ENCODE data around the gene KRT75. TPM values are rescaled to one million over a fixed set of nuclear protein-coding genes. Genes with fewer than 3 reads are reported as not detected.

The KRT75 gene
- total RNA-seq, 2 donors from 2014 or later = 0.10 TPM; not detected in 1

DNA sequence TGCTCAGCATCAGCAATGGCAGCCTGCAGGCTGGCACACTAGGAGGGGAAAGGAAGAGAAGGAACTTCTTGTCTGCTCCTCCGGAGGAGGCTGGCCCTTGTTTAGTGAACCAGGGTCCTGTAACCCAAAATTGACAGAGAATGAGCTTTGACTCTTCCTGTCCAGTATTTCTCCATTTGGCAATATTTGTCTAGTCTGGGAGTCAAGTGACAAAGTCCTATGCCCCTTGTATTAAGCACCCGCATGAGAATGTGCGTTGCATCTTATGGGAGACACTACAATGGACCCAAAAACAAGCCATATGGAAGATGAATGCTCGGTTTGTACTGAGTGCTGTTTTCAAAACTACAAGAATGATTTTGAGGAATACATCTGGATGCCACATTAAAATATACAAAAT, 35.7 kb upstream of the KRT75 start:
- DNase-seq = no peak

GRCh38 chr12:52464897-52465296, 30.7 kb upstream of the KRT75 start:
- no peaks in the 10 kb centered on the region for H3K27me3 ChIP-seq
- no peaks in the 10 kb centered on the region for H3K4me1 ChIP-seq
- H3K27ac ChIP-seq = no peak overlapping the region
- H3K9ac ChIP-seq (ENCODE audit: low read depth in 2 of 2, low read length in 2 of 2) = no peak overlapping the region
- TF ChIP-seq, protein P1, sequence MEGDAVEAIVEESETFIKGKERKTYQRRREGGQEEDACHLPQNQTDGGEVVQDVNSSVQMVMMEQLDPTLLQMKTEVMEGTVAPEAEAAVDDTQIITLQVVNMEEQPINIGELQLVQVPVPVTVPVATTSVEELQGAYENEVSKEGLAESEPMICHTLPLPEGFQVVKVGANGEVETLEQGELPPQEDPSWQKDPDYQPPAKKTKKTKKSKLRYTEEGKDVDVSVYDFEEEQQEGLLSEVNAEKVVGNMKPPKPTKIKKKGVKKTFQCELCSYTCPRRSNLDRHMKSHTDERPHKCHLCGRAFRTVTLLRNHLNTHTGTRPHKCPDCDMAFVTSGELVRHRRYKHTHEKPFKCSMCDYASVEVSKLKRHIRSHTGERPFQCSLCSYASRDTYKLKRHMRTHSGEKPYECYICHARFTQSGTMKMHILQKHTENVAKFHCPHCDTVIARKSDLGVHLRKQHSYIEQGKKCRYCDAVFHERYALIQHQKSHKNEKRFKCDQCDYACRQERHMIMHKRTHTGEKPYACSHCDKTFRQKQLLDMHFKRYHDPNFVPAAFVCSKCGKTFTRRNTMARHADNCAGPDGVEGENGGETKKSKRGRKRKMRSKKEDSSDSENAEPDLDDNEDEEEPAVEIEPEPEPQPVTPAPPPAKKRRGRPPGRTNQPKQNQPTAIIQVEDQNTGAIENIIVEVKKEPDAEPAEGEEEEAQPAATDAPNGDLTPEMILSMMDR (IDR thresholded peaks at IDR 0.05) = no peak
- no peaks in the 10 kb centered on the region for H3K9me3 ChIP-seq
- no peak for DNase-seq
- no peak overlapping the region for H3K4me3 ChIP-seq
- intact Hi-C loops (cut with DNase I) = no loop called here
- no peaks in the 10 kb centered on the region for H3K36me3 ChIP-seq

More for the DNA sequence above, 35.7 kb upstream of the KRT75 start:
- H3K27me3 ChIP-seq = no peaks in the 10 kb centered on the region
- H3K4me1 ChIP-seq = no peaks in the 10 kb centered on the region
- H3K9me3 ChIP-seq = no peaks in the 10 kb centered on the region
- H3K9ac ChIP-seq (ENCODE audit: low read depth in 2 of 2, low read length in 2 of 2) = no peak overlapping the region
- TF ChIP-seq, protein P1 (IDR thresholded peaks at IDR 0.05) = no peak
- H3K36me3 ChIP-seq = no peaks in the 10 kb centered on the region
- H3K27ac ChIP-seq = no peak overlapping the region
- H3K4me3 ChIP-seq = no peak overlapping the region
- intact Hi-C loops (cut with DNase I) = no loop called here

DNA sequence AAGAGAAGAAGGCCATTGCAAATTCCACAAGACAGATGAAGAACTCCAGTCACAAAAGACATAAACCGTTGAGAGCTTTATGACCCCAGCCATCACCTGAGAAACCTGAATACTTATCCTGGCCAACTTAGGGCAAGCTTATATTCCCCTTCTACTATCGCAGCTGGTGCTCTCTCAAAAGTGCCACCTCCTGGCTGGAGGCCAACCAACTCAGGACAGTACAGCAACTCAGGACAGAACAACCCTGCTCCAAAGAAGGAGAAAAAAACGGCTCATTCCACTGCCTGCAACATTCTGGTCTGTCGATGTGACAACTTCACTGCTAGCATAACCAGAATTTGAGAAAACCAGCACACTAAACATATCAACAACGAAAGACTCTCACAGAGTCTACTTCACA, 27.5 kb upstream of the KRT75 start:
- Histone ChIP-seq H3K4me1 (no peaks in the 10 kb centered on the region), H3K36me3 (no peaks in the 10 kb centered on the region), H3K27me3 (no peaks in the 10 kb centered on the region), H3K9me3 (no peaks in the 10 kb centered on the region), H3K27ac (no peak overlapping the region), H3K9ac (ENCODE audit: low read depth in 2 of 2, low read length in 2 of 2) (no peak overlapping the region), H3K4me3 (no peak overlapping the region)
- intact Hi-C loops (cut with DNase I) = no loop called here
- no peak for DNase-seq
- TF ChIP-seq, protein P1 (IDR thresholded peaks at IDR 0.05) = no peak

GRCh38 chr12:52458861-52459260, 24.7 kb upstream of the KRT75 start:
- no peaks in the 10 kb centered on the region for H3K9me3 ChIP-seq
- no peaks in the 10 kb centered on the region for H3K4me1 ChIP-seq
- no peak overlapping the region for H3K4me3 ChIP-seq
- no peaks in the 10 kb centered on the region for H3K27me3 ChIP-seq
- no peak for DNase-seq
- H3K36me3 ChIP-seq = no peaks in the 10 kb centered on the region
- no peak overlapping the region for H3K27ac ChIP-seq
- TF ChIP-seq, protein P1 (IDR thresholded peaks at IDR 0.05) = no peak
- intact Hi-C loops (cut with DNase I) = no loop called here
- no peak overlapping the region for H3K9ac ChIP-seq (ENCODE audit: low read depth in 2 of 2, low read length in 2 of 2)

DNA sequence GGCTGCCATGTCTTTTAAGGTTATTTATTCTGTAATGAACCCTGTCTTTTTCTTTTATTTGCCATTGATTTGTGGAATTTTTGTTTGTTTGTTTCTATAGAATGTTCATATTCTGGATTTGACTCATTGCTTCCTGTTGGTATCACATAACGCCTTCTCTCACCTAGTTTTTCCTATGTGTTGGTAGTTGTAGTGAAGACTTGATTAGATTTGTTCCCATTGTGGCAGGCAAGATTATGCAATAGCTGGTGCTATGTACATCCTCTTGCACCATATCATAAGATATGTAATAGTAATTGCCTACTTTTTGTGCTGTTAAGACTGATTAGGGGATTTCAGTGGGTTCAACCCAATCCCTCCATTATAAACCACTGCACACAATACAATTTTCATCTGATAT, 21.6 kb upstream of the KRT75 start:
- Histone ChIP-seq H3K4me1 (no peaks in the 10 kb centered on the region), H3K9me3 (no peaks in the 10 kb centered on the region), H3K27me3 (no peaks in the 10 kb centered on the region), H3K4me3 (no peak overlapping the region), H3K9ac (ENCODE audit: low read depth in 2 of 2, low read length in 2 of 2) (no peak overlapping the region), H3K27ac (no peak overlapping the region), H3K36me3 (no peaks in the 10 kb centered on the region)
- DNase-seq = no peak
- intact Hi-C loops (cut with DNase I) = no loop called here
- TF ChIP-seq, protein P1 (IDR thresholded peaks at IDR 0.05) = no peak

Measured in colonic mucosa (tissue), 4 donors.